WTC11 (cell line): ENCODE results near the gene AMER3.

ENCODE experiments used
- ETV6 ChIP-seq: sonication (generic); formaldehyde crosslinking; IDR thresholded peaks from 2 replicates; pipeline ENCODE4 v1.8.1; 2022; ENCODE audit warnings: mild to moderate bottlenecking, missing genetic modification reagents
- MXD4 ChIP-seq: fragments of 250-450 bp; sonication (Bioruptor Pico); IDR thresholded peaks from 2 replicates; pipeline ENCODE4 v1.8.0; 2021; ENCODE audit warnings: mild to moderate bottlenecking, moderate library complexity, borderline replicate concordance
- NFE2L1 ChIP-seq: sonication (generic); formaldehyde crosslinking; IDR thresholded peaks from 2 replicates; pipeline ENCODE4 v1.8.1; 2023; ENCODE audit warnings: missing genetic modification reagents
- TEAD4 ChIP-seq: sonication (generic); formaldehyde crosslinking; IDR thresholded peaks from 2 replicates; pipeline ENCODE4 v1.8.0; 2022; ENCODE audit warnings: mild to moderate bottlenecking, missing genetic modification reagents
- ZNF416 ChIP-seq: fragments of 250-450 bp; sonication (Bioruptor Pico); IDR thresholded peaks from 2 replicates; pipeline ENCODE4 v1.9.0; 2021; ENCODE audit warnings: mild to moderate bottlenecking, inconsistent platforms
- ZNF423 ChIP-seq: fragments of 250-450 bp; sonication (Bioruptor Pico); IDR thresholded peaks from 2 replicates; pipeline ENCODE4 v2.1.2; 2022; ENCODE audit warnings: mild to moderate bottlenecking, moderate library complexity
- TF ChIP-seq, protein P1 (sequence below): fragments of 200-600 bp; IDR thresholded peaks from 2 replicates; pipeline ENCODE4 v1.8.0; 2022; ENCODE audit warnings: antibody characterized with exemption
- TF ChIP-seq, protein P2 (sequence below): sonication (generic); formaldehyde crosslinking; IDR thresholded peaks from 2 replicates; pipeline ENCODE4 v1.8.1; 2022; ENCODE audit warnings: mild to moderate bottlenecking, missing genetic modification reagents, moderate library complexity, borderline replicate concordance
- TF ChIP-seq, protein P3 (sequence below): sonication (generic); formaldehyde crosslinking; IDR thresholded peaks from 2 replicates; pipeline ENCODE4 v1.8.1; 2023; ENCODE audit warnings: mild to moderate bottlenecking, missing genetic modification reagents, moderate library complexity
- TF ChIP-seq, protein P4 (sequence below): sonication (generic); formaldehyde crosslinking; IDR thresholded peaks from 2 replicates; pipeline ENCODE4 v1.8.0; 2023; ENCODE audit warnings: mild to moderate bottlenecking, missing genetic modification reagents
- TF ChIP-seq, protein P5 (sequence below): sonication (generic); formaldehyde crosslinking; IDR thresholded peaks from 2 replicates; pipeline ENCODE4 v1.8.0; 2022; ENCODE audit warnings: mild to moderate bottlenecking, missing genetic modification reagents
- TF ChIP-seq, protein P6 (sequence below): sonication (generic); formaldehyde crosslinking; conservative IDR thresholded peaks from 2 replicates; pipeline ENCODE4 v1.8.1; 2022; ENCODE audit warnings: mild to moderate bottlenecking, missing genetic modification reagents
- TF ChIP-seq, protein P7 (sequence below): sonication (generic); formaldehyde crosslinking; IDR thresholded peaks from 2 replicates; pipeline ENCODE4 v1.8.0; 2022; ENCODE audit warnings: missing genetic modification reagents

DNA sequence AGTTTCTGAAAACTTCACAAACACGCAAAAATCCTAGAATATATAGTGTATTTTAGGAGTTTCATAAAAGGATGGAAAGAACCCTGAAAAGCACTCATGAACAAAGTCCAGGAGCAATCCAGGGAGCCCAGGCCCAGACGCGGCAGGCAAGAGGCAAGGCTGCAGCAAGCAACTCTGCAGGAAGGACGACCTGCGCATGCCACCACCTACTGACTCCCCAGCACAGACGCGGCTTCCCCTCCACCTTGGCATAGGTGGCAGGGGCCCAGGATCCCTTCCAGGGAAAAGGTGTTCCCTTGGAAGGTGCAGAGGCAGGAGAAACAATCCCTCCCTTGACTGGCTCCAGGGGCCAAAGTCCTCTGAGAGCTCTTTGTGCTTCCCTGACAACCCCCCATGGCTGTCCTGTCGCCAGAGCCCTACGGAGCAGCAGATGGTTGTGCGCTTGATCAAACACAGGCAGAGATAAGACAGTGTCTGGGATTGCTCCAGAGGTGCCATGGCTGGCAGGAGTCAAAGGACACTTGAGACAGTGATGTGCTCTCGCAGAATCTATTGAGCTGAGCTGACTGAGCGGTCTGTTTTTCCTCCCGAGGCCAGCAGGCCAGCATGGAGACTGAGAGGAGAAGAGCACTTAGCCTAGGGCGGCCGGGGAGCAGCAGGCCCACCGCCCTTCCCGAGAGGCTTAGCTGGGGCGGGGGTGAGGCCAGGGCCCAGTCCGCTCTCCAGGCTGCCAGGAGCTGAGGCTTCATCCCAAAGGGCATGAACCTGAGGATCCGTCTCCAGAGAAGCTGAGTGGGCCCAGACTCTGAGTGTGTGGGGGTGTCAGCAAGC, 10.8 kb upstream of the AMER3 start:
- TF ChIP-seq, protein P1, sequence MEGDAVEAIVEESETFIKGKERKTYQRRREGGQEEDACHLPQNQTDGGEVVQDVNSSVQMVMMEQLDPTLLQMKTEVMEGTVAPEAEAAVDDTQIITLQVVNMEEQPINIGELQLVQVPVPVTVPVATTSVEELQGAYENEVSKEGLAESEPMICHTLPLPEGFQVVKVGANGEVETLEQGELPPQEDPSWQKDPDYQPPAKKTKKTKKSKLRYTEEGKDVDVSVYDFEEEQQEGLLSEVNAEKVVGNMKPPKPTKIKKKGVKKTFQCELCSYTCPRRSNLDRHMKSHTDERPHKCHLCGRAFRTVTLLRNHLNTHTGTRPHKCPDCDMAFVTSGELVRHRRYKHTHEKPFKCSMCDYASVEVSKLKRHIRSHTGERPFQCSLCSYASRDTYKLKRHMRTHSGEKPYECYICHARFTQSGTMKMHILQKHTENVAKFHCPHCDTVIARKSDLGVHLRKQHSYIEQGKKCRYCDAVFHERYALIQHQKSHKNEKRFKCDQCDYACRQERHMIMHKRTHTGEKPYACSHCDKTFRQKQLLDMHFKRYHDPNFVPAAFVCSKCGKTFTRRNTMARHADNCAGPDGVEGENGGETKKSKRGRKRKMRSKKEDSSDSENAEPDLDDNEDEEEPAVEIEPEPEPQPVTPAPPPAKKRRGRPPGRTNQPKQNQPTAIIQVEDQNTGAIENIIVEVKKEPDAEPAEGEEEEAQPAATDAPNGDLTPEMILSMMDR, result no peak
- no peak for TF ChIP-seq ETV6 (CRISPR knock-in tag)
- no peak for TF ChIP-seq TEAD4
- TF ChIP-seq, protein P2, sequence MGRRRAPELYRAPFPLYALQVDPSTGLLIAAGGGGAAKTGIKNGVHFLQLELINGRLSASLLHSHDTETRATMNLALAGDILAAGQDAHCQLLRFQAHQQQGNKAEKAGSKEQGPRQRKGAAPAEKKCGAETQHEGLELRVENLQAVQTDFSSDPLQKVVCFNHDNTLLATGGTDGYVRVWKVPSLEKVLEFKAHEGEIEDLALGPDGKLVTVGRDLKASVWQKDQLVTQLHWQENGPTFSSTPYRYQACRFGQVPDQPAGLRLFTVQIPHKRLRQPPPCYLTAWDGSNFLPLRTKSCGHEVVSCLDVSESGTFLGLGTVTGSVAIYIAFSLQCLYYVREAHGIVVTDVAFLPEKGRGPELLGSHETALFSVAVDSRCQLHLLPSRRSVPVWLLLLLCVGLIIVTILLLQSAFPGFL (CRISPR knock-in tag), result no peak
- TF ChIP-seq, protein P3, sequence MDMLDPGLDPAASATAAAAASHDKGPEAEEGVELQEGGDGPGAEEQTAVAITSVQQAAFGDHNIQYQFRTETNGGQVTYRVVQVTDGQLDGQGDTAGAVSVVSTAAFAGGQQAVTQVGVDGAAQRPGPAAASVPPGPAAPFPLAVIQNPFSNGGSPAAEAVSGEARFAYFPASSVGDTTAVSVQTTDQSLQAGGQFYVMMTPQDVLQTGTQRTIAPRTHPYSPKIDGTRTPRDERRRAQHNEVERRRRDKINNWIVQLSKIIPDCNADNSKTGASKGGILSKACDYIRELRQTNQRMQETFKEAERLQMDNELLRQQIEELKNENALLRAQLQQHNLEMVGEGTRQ, result no peak
- TF ChIP-seq, protein P4, sequence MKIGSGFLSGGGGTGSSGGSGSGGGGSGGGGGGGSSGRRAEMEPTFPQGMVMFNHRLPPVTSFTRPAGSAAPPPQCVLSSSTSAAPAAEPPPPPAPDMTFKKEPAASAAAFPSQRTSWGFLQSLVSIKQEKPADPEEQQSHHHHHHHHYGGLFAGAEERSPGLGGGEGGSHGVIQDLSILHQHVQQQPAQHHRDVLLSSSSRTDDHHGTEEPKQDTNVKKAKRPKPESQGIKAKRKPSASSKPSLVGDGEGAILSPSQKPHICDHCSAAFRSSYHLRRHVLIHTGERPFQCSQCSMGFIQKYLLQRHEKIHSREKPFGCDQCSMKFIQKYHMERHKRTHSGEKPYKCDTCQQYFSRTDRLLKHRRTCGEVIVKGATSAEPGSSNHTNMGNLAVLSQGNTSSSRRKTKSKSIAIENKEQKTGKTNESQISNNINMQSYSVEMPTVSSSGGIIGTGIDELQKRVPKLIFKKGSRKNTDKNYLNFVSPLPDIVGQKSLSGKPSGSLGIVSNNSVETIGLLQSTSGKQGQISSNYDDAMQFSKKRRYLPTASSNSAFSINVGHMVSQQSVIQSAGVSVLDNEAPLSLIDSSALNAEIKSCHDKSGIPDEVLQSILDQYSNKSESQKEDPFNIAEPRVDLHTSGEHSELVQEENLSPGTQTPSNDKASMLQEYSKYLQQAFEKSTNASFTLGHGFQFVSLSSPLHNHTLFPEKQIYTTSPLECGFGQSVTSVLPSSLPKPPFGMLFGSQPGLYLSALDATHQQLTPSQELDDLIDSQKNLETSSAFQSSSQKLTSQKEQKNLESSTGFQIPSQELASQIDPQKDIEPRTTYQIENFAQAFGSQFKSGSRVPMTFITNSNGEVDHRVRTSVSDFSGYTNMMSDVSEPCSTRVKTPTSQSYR (CRISPR knock-in tag), result no peak
- no peak for TF ChIP-seq NFE2L1
- TF ChIP-seq, protein P5, sequence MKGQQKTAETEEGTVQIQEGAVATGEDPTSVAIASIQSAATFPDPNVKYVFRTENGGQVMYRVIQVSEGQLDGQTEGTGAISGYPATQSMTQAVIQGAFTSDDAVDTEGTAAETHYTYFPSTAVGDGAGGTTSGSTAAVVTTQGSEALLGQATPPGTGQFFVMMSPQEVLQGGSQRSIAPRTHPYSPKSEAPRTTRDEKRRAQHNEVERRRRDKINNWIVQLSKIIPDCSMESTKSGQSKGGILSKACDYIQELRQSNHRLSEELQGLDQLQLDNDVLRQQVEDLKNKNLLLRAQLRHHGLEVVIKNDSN (CRISPR knock-in tag), result no peak
- TF ChIP-seq, protein P6, sequence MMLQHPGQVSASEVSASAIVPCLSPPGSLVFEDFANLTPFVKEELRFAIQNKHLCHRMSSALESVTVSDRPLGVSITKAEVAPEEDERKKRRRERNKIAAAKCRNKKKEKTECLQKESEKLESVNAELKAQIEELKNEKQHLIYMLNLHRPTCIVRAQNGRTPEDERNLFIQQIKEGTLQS, result no peak
- TF ChIP-seq, protein P7, sequence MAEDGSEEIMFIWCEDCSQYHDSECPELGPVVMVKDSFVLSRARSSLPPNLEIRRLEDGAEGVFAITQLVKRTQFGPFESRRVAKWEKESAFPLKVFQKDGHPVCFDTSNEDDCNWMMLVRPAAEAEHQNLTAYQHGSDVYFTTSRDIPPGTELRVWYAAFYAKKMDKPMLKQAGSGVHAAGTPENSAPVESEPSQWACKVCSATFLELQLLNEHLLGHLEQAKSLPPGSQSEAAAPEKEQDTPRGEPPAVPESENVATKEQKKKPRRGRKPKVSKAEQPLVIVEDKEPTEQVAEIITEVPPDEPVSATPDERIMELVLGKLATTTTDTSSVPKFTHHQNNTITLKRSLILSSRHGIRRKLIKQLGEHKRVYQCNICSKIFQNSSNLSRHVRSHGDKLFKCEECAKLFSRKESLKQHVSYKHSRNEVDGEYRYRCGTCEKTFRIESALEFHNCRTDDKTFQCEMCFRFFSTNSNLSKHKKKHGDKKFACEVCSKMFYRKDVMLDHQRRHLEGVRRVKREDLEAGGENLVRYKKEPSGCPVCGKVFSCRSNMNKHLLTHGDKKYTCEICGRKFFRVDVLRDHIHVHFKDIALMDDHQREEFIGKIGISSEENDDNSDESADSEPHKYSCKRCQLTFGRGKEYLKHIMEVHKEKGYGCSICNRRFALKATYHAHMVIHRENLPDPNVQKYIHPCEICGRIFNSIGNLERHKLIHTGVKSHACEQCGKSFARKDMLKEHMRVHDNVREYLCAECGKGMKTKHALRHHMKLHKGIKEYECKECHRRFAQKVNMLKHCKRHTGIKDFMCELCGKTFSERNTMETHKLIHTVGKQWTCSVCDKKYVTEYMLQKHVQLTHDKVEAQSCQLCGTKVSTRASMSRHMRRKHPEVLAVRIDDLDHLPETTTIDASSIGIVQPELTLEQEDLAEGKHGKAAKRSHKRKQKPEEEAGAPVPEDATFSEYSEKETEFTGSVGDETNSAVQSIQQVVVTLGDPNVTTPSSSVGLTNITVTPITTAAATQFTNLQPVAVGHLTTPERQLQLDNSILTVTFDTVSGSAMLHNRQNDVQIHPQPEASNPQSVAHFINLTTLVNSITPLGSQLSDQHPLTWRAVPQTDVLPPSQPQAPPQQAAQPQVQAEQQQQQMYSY (CRISPR knock-in tag), result no peak
- TF ChIP-seq ZNF423 (CRISPR knock-in tag), result no peak
- no peak for TF ChIP-seq MXD4 (CRISPR knock-in tag)
- no peak for TF ChIP-seq ZNF416 (CRISPR knock-in tag)
